Stimulated activated CD8-positive, alpha-beta memory T cell treated with anti-CD3 and anti-CD28 coated beads, Interleukin-15, amount 100 ng/mL, for 24 hours (primary cell): ENCODE measurements around the gene IL7R.

Source experiments
- DNase-seq: peaks from one replicate; pipeline ENCODE4 v3.0.0-alpha.2; 2020; ENCODE audit warnings: low read depth

IL7R gene

GRCh38 chr5:35908814-35909213 lies 52.1 kb downstream of the IL7R start:
- no peak for DNase-seq

DNA sequence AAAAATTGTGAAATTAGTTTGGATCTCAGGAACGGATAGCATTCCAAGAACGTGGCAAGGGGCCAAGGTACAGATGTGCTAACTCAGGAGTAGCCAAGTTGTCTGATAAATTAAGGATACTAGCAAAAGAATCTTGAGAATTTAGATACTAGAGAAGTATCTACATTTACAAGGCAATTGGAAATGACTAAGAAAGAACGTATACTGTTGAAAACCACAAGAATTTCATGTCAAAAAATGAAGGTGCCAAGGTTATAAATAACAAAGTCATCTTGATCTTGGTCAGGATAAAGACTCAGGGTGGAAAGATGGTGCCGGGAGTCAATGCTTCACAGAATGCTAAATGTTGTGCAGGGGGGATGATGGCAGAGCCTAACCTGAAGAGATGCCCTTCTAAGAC lies 62.5 kb downstream of the IL7R start:
- DNase-seq, result no peak

DNA sequence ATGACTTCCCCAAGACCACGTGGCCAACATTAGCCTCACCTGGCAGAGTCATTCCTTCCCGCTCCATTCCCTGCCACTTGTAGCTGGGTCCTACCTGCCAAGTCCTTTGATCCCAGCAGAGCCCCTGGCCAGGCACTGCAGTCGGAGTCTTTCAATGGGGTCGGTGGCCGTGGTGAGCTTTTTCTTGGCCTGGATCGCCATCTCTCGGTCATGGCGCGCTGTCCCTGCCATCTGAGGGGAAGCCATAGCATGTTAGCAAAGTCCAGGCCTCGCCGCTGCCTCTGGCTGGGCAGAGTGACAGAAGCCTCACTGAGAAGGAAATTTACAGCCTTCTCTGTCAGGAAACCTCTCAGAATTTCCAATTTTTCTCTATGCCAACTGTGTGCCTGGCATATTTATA lies 64.2 kb downstream of the IL7R start:
- DNase-seq, result no peak

DNA sequence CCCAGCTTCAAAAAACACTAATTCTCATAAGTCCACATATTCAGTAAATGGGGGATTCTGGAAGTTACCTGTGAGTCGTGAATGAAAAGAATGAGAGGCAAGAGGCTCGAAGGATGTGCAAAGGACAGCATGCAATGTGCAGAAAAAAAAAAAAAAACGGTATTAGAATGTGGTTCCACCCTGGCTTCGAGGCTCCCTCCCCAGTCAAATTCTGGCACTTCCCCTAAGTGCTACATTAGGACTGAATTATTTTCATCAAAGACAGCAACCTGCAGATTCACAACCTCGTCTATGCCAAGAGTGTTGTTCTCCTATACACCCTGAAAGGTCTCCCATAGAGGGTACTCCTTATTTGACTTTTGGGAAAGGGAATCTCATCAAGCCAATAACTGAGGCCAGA lies 65.2 kb downstream of the IL7R start:
- no peak for DNase-seq

- DNase-seq, result no peak
These were observed 65.8 kb downstream of the IL7R start for GRCh38 chr5:35922468-35922867.

- DNase-seq, result no peak
These were observed 67.6 kb downstream of the IL7R start for GRCh38 chr5:35924122-35924949.

- peak; percentile 49 for DNase-seq
These were observed 68.4 kb downstream of the IL7R start for GRCh38 chr5:35924950-35925722.

DNA sequence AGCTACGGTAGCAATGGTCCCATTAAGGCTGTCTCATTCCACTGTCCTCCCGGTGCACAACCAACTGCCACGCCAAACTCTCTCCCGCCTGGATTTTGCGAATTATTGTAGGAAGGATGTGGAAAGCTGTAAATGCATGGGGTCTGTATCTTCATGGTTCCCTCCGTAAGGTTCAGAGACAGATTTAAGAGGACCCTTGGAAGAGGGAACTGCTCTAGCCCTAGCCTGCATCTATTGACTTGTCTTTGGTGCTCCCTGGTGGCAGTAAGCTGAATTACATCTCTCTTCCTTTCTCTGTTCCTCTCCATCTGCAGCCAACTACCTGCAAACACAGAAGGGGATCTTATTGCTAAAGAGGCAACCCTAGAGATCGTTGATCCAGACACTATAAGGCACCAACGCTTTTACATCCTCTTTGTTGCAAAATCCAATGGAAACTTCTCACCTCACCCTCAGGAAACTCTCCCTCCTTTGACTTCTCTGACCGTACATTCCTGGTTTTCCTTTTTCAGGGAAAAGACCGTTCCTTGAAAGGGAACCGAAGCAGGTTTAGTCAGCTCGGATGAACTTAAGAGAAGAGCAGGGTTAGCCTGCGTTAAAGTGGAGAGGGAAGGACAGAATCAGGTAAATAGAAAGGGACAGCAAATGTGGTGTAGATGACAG lies 69.8 kb downstream of the IL7R start:
- no peak for DNase-seq
